Endothelial cell of umbilical vein (primary cell): ENCODE measurements around the gene UBE2E2. TPM values are rescaled to one million over a fixed set of nuclear protein-coding genes. Genes with fewer than 3 reads are reported as not detected.

Source experiments
- BruUV-seq: library from RNA; stranded (reverse); fragments of 400-500 nt; replicated peaks from 2 replicates; lab custom pipeline; 2021; lab: Mats Ljungman, UMichigan
- CTCF ChIA-PET: fragments of 300-600, 350-600 bp; sonication (Branson Sonifier 250); formaldehyde crosslinking; loops from one replicate; lab custom pipeline; 2021; ENCODE audit warnings: antibody characterized with exemption, inconsistent platforms; lab: Charles Lee
- POLR2A ChIA-PET: fragments of 300-600, 350-600 bp; sonication (Branson Sonifier 250); formaldehyde crosslinking; loops from one replicate; lab custom pipeline; 2021; ENCODE audit warnings: antibody characterized with exemption, inconsistent platforms; lab: Charles Lee
- DNase-seq: peaks from one replicate; pipeline ENCODE4 v3.0.0-alpha.2; 2011; ENCODE audit warnings: low read depth, low spot score
- FAIRE-seq: peaks from 2 replicates; lab custom pipeline; 2011; peaks lifted over from hg19 to GRCh38; lab: Jason Lieb, UNC
- H2AFZ ChIP-seq: 2 replicates; pipeline ENCODE4 v1.6.0; 2012; ENCODE audit warnings: low read depth, low read length, control low read depth, inconsistent platforms
- H3K27ac ChIP-seq: 2 replicates; pipeline ENCODE4 v1.5.1; 2011; ENCODE audit warnings: low read depth, mild to moderate bottlenecking, control low read depth, low read length, moderate library complexity; ENCODE audit not compliant: insufficient read depth
- H3K27me3 ChIP-seq, 2 experiments: 2 replicates each; pipeline versions ENCODE4 v1.6.0 to v1.6.1; 2011; ENCODE audit warnings: low read length in 2 of 2, mixed read lengths in 1 of 2; ENCODE audit not compliant: control insufficient read depth in 2 of 2, insufficient read depth in 2 of 2
- H3K36me3 ChIP-seq, 2 experiments: 2 replicates in 1 of 2; 3 replicates in 1 of 2; pipeline ENCODE4 v1.5.1; 2011; ENCODE audit warnings: low read length in 2 of 2, mild to moderate bottlenecking in 1 of 2, moderate library complexity in 1 of 2; ENCODE audit not compliant: control insufficient read depth in 2 of 2, insufficient read depth in 2 of 2; ENCODE audit errors: extremely low read depth in 1 of 2
- H3K4me1 ChIP-seq: 3 replicates; pipeline ENCODE4 v1.5.1; 2011; ENCODE audit warnings: mild to moderate bottlenecking, low read length; ENCODE audit not compliant: control insufficient read depth, insufficient read depth; ENCODE audit errors: extremely low read depth
- H3K4me2 ChIP-seq: 2 replicates; pipeline ENCODE4 v1.6.1; 2011; ENCODE audit warnings: low read length, control low read depth, mixed read lengths; ENCODE audit not compliant: insufficient read depth
- H3K4me3 ChIP-seq, 3 experiments: fragments of 200-600 bp in 1 of 3; sonication (generic), shearing (Covaris generic) in 1 of 3; replicated peaks in 1 of 3; 2 replicates each; pipeline ENCODE4 v1.5.1; 2011 to 2016; ENCODE audit warnings: control low read depth in 3 of 3, low read length in 3 of 3, mild to moderate bottlenecking in 2 of 3, inconsistent platforms in 1 of 3, low read depth in 1 of 3, moderate library complexity in 1 of 3; ENCODE audit not compliant: insufficient read depth in 1 of 3
- H3K79me2 ChIP-seq: 2 replicates; pipeline ENCODE4 v1.6.0; 2012; ENCODE audit warnings: low read length, inconsistent platforms; ENCODE audit not compliant: control insufficient read depth, insufficient read depth
- H3K9ac ChIP-seq: replicated peaks from 2 replicates; pipeline ENCODE3; 2011; ENCODE audit warnings: low read length, control low read depth; ENCODE audit not compliant: insufficient read depth; ENCODE audit errors: extremely low read depth
- H3K9me1 ChIP-seq: replicated peaks from 3 replicates; pipeline ENCODE4 v1.6.0; 2011; ENCODE audit warnings: mild to moderate bottlenecking, low read length; ENCODE audit not compliant: control insufficient read depth, insufficient read depth; ENCODE audit errors: extremely low read depth
- H3K9me3 ChIP-seq: replicated peaks from 2 replicates; pipeline ENCODE4 v1.5.1; 2012; ENCODE audit warnings: low read length, inconsistent platforms; ENCODE audit not compliant: control insufficient read depth, insufficient read depth
- H4K20me1 ChIP-seq: replicated peaks from 2 replicates; pipeline ENCODE3; 2011; ENCODE audit warnings: mild to moderate bottlenecking, low read length; ENCODE audit not compliant: control insufficient read depth, insufficient read depth; ENCODE audit errors: extremely low read depth
- CTCF ChIP-seq, 2 donors: IDR thresholded peaks; 1 replicate in 1 of 2; 2 replicates in 1 of 2; pipeline ENCODE4 v1.5.1; 2011; ENCODE audit warnings: low read length in 2 of 2, mild to moderate bottlenecking in 2 of 2, moderate library complexity in 2 of 2, control low read depth in 1 of 2, inconsistent platforms in 1 of 2, low read depth in 1 of 2; ENCODE audit not compliant: insufficient read depth in 1 of 2; ENCODE audit errors: extremely low read depth in 1 of 2
- EZH2 ChIP-seq: IDR thresholded peaks from 2 replicates; pipeline ENCODE4 v1.6.1; 2012; ENCODE audit warnings: borderline replicate concordance, low read depth, mild to moderate bottlenecking, moderate library complexity, low read length, inconsistent platforms; ENCODE audit not compliant: severe bottlenecking
- FOS ChIP-seq: IDR thresholded peaks from 2 replicates; pipeline ENCODE4 v1.6.1; 2011; ENCODE audit warnings: mild to moderate bottlenecking, low read length, moderate library complexity, borderline replicate concordance; ENCODE audit not compliant: insufficient read depth
- GATA2 ChIP-seq: IDR thresholded peaks from 2 replicates; pipeline ENCODE4 v1.7.0; 2011; ENCODE audit warnings: low read depth, mild to moderate bottlenecking, moderate library complexity, mixed read lengths, low read length; ENCODE audit not compliant: insufficient read length, insufficient read depth
- JUN ChIP-seq: IDR thresholded peaks from 2 replicates; pipeline ENCODE4 v1.6.1; 2011; ENCODE audit warnings: borderline replicate concordance, low read depth; ENCODE audit not compliant: insufficient read length, insufficient read depth
- MAX ChIP-seq: IDR thresholded peaks from 2 replicates; pipeline ENCODE4 v1.6.1; 2011; ENCODE audit not compliant: insufficient read depth, insufficient read length
- MYC ChIP-seq: IDR thresholded peaks from one replicate; pipeline ENCODE4 v1.6.1; 2011; ENCODE audit warnings: mild to moderate bottlenecking, low read depth, low read length
- POLR2A ChIP-seq: IDR thresholded peaks from 2 replicates; pipeline ENCODE4 v1.6.1; 2012; ENCODE audit warnings: low read depth, mild to moderate bottlenecking, control low read depth, low read length
- POLR2AphosphoS5 ChIP-seq: IDR thresholded peaks from 2 replicates; pipeline ENCODE4 v1.6.1; 2012; ENCODE audit warnings: low read depth, mild to moderate bottlenecking, control low read depth, low read length, moderate library complexity; ENCODE audit not compliant: insufficient read depth
- dilution Hi-C: fragments of 300-500 bp; cut with MboI; formaldehyde crosslinking; loops from one replicate; pipeline ENCODE4 v1.15.0; 2019; ENCODE audit warnings: low sequenced_read_pairs; ENCODE audit not compliant: extremely low pct_ligation_motif_present
- intact Hi-C: fragments of 100-400 bp; cut with micrococcal nuclease; formaldehyde crosslinking; loops from one replicate; pipeline ENCODE4 v1.10.0; 2022
- polyA plus RNA-seq, 4 experiments: library from polyadenylated mRNA; depleted of rRNA in 3 of 4; stranded (reverse) in 3 of 4; unstranded in 1 of 4; fragments of >200 nt; gene quantifications; 2 replicates each; pipeline versions ENCODE4 v1.2.1 to v1.2.3, GENCODE V29; 2011 to 2012; ENCODE audit warnings: missing spikeins in 1 of 4
- total RNA-seq: library from RNA; stranded (reverse); gene quantifications from 2 replicates; pipeline ENCODE4 v1.2.3, GENCODE V29; 2021

UBE2E2 gene
- total and polyA plus RNA-seq, 2 donors (not counting 3 experiments of a cell fraction or from before 2014, with no cell fraction given), result 37.0 to 45.4 TPM

- no peak overlapping the region for H3K9ac ChIP-seq
- dilution Hi-C loops, result no loop called here
- ChIA-PET POLR2A (no interaction called here), CTCF (no interaction called here)
- no peaks in the 10 kb centered on the region for H3K9me1 ChIP-seq
- H4K20me1 ChIP-seq, result peaks cover 3% of the 10 kb centered on the region
- no peaks in the 10 kb centered on the region for H3K79me2 ChIP-seq
- intact Hi-C loops, result no loop called here
- no peak overlapping the region for H2AFZ ChIP-seq
- no peak overlapping the region for H3K27ac ChIP-seq
- H3K4me2 ChIP-seq, result no peak overlapping the region
- H3K27me3 ChIP-seq, result no peaks in the 10 kb centered on the region
- DNase-seq, result no peak
- no TSS peak for BruUV-seq
- H3K4me3 ChIP-seq, result no peak overlapping the region
- no peaks in the 10 kb centered on the region for H3K9me3 ChIP-seq
- H3K36me3 ChIP-seq, result no peaks in the 10 kb centered on the region
- TF ChIP-seq EZH2, result no peak
- TF ChIP-seq MYC, result no peak
- no peak for TF ChIP-seq JUN
- TF ChIP-seq POLR2AphosphoS5, result no peak
- no peak for TF ChIP-seq POLR2A
- no peaks in the 10 kb centered on the region for H3K4me1 ChIP-seq
- FAIRE-seq, result no peak
Measured at GRCh38 chr3:23459889-23460546, 256.9 kb downstream of the UBE2E2 start.

- no peak overlapping the region for H2AFZ ChIP-seq
- H3K36me3 ChIP-seq, result no peaks in the 10 kb centered on the region
- H3K9me1 ChIP-seq, result no peaks in the 10 kb centered on the region
- H3K9ac ChIP-seq, result no peak overlapping the region
- H3K4me3 ChIP-seq, result no peak overlapping the region
- H3K4me1 ChIP-seq, result no peaks in the 10 kb centered on the region
- ChIA-PET POLR2A (no interaction called here), CTCF (no interaction called here)
- no peak for TF ChIP-seq GATA2
- no peak for TF ChIP-seq EZH2
- TF ChIP-seq JUN, result no peak
- TF ChIP-seq CTCF (IDR thresholded peaks at IDR 0.05; ENCODE audit: extremely low read depth in 1 of 2, insufficient read depth in 1 of 2, low read depth in 1 of 2, low read length in 2 of 2), result no peak
- TF ChIP-seq POLR2A, result no peak
- no peak for TF ChIP-seq POLR2AphosphoS5
- TF ChIP-seq MYC, result no peak
- TF ChIP-seq FOS, result no peak
- TF ChIP-seq MAX, result no peak
- H3K27me3 ChIP-seq, result no peaks in the 10 kb centered on the region
- no peaks in the 10 kb centered on the region for H3K9me3 ChIP-seq
- H3K27ac ChIP-seq, result no peak overlapping the region
- H4K20me1 ChIP-seq, result peaks cover 3% of the 10 kb centered on the region
- BruUV-seq, result no TSS peak
- FAIRE-seq, result no peak
- dilution Hi-C loops (no loop called here), intact Hi-C loops (no loop called here)
- DNase-seq, result no peak
- no peak overlapping the region for H3K4me2 ChIP-seq
- H3K79me2 ChIP-seq, result no peaks in the 10 kb centered on the region
Measured at GRCh38 chr3:23461069-23461468, 257.9 kb downstream of the UBE2E2 start.
